Testis (tissue), 3 donors: ENCODE results near the gene OCA2. TPM values are rescaled to one million over a fixed set of nuclear protein-coding genes. Genes with fewer than 3 reads are reported as not detected.
"Not testable (repeated sequence)": the region's sequence is repeated elsewhere in the genome, so short reads cannot be mapped to it uniquely, and the experiment has no call there.

Experiments used
- DNase-seq: peaks from one replicate; pipeline ENCODE4 v3.0.0-alpha.2; 2019
- H3K27ac ChIP-seq, 2 donors: fragments of 200-600 bp; sonication (generic); one replicate each; pipeline ENCODE4 v1.5.1; 2019
- H3K27me3 ChIP-seq: fragments of 200-600 bp; sonication (generic); one replicate; pipeline ENCODE4 v1.5.1; 2019
- H3K36me3 ChIP-seq: fragments of 200-600 bp; sonication (generic); one replicate; pipeline ENCODE4 v1.5.1; 2017; ENCODE audit warnings: low read depth; ENCODE audit errors: missing control alignments
- H3K4me1 ChIP-seq: fragments of 200-600 bp; sonication (generic); one replicate; pipeline ENCODE4 v1.5.1; 2019
- H3K4me3 ChIP-seq, 2 donors: fragments of 200-600 bp; sonication (generic); one replicate each; pipeline ENCODE4 v1.5.1; 2017 to 2019
- H3K9me3 ChIP-seq: fragments of 200-600 bp; sonication (generic); one replicate; pipeline ENCODE4 v1.5.1; 2017
- CTCF ChIP-seq, 3 experiments: fragments of 450-650 bp in 2 of 3; fragments of 200-600 bp in 1 of 3; sonication (generic) in 1 of 3; IDR thresholded peaks; one replicate each; pipeline ENCODE4 v1.5.1; 2016 to 2019; ENCODE audit warnings: antibody characterized with exemption in 3 of 3, mild to moderate bottlenecking in 2 of 3, moderate library complexity in 1 of 3
- POLR2A ChIP-seq: fragments of 450-650 bp; IDR thresholded peaks from one replicate; pipeline ENCODE4 v1.6.1; 2017; ENCODE audit warnings: antibody characterized with exemption, mild to moderate bottlenecking, moderate library complexity
- WGBS, 2 donors: methylation state at CpG; one replicate each; pipeline ENCODE4 v1.1.5; 2018; 5-methylcytosine and 5-hydroxymethylcytosine counted together
- intact Hi-C: fragments of 100-400 bp; cut with DNase I; formaldehyde crosslinking; loops from one replicate; pipeline ENCODE4 v1.15.1; 2023; ENCODE audit warnings: low total_unique reads
- polyA plus RNA-seq: library from polyadenylated mRNA; stranded (reverse); fragments of 350-450 nt; fragmentation: Illumina TruSeq; extraction: RNeasy Lipid Tissue Mini Kit (QIAGEN cat#74804); gene quantifications from one replicate; pipeline ENCODE4 v1.2.3, GENCODE V29; 2014; ENCODE audit warnings: low read depth, low replicate concordance; ENCODE audit not compliant: insufficient read depth
- total RNA-seq, 2 donors: library from RNA; depleted of rRNA; stranded (reverse); fragments of >200 nt; gene quantifications; one replicate each; pipeline ENCODE4 v1.2.3, GENCODE V29; 2016

The OCA2 gene
- total and polyA plus RNA-seq, 3 donors from 2014 or later, result 2.6 to 7.2 (median 4.5) TPM

GRCh38 chr15:27767918-27768640 is 331.0 kb downstream of the OCA2 start:
- Histone ChIP-seq H3K9me3 (no peaks in the 10 kb centered on the region), H3K4me3 (no peak overlapping the region), H3K4me1 (no peaks in the 10 kb centered on the region), H3K27me3 (no peaks in the 10 kb centered on the region), H3K36me3 (no peaks in the 10 kb centered on the region), H3K27ac (no peak overlapping the region)
- 61 to 69% methylated on average over 14 of the region's 14 CpGs for WGBS, 2 donors
- DNase-seq, result no peak
- intact Hi-C loops, result no loop called here
- TF ChIP-seq CTCF (IDR thresholded peaks at IDR 0.05) (no peak), POLR2A (no peak)

GRCh38 chr15:27767430-27767829 is 331.7 kb downstream of the OCA2 start:
- H3K27ac ChIP-seq, H3K27me3 ChIP-seq, H3K9me3 ChIP-seq, H3K4me1 ChIP-seq, intact Hi-C loops, H3K36me3 ChIP-seq, H3K4me3 ChIP-seq, DNase-seq: not testable (repeated sequence)

GRCh38 chr15:27764339-27764738 is 334.8 kb downstream of the OCA2 start:
- WGBS, 2 donors, result 97 to 100% methylated on average over 3 of the region's 3 CpGs
- TF ChIP-seq CTCF (IDR thresholded peaks at IDR 0.05), result no peak
- no peak for TF ChIP-seq POLR2A
- no peak overlapping the region for H3K4me3 ChIP-seq
- H3K27me3 ChIP-seq, result no peaks in the 10 kb centered on the region
- intact Hi-C loops, result no loop called here
- H3K27ac ChIP-seq, result no peak overlapping the region
- H3K9me3 ChIP-seq, result no peaks in the 10 kb centered on the region
- H3K4me1 ChIP-seq, result no peaks in the 10 kb centered on the region
- DNase-seq, result no peak
- no peaks in the 10 kb centered on the region for H3K36me3 ChIP-seq

GRCh38 chr15:27763514-27763913 is 335.6 kb downstream of the OCA2 start:
- WGBS, 2 donors, result 99 to 100% methylated on average over 3 of the region's 3 CpGs

GRCh38 chr15:27762471-27762870 is 336.6 kb downstream of the OCA2 start:
- no peaks in the 10 kb centered on the region for H3K27me3 ChIP-seq
- H3K4me3 ChIP-seq, result no peak overlapping the region
- H3K27ac ChIP-seq, result no peak overlapping the region
- H3K36me3 ChIP-seq, result no peaks in the 10 kb centered on the region
- H3K9me3 ChIP-seq, result no peaks in the 10 kb centered on the region
- WGBS, 2 donors, result 77 to 81% methylated on average over 3 of the region's 3 CpGs
- intact Hi-C loops, result no loop called here
- TF ChIP-seq CTCF (IDR thresholded peaks at IDR 0.05) (no peak), POLR2A (no peak)
- no peaks in the 10 kb centered on the region for H3K4me1 ChIP-seq
- no peak for DNase-seq

More at GRCh38 chr15:27763514-27763913, 335.6 kb downstream of the OCA2 start:
- no peak for DNase-seq
- no peak overlapping the region for H3K4me3 ChIP-seq
- no peaks in the 10 kb centered on the region for H3K9me3 ChIP-seq
- TF ChIP-seq CTCF (IDR thresholded peaks at IDR 0.05) (no peak), POLR2A (no peak)
- no peak overlapping the region for H3K27ac ChIP-seq
- no peaks in the 10 kb centered on the region for H3K27me3 ChIP-seq
- H3K4me1 ChIP-seq, result no peaks in the 10 kb centered on the region
- H3K36me3 ChIP-seq, result no peaks in the 10 kb centered on the region
- intact Hi-C loops, result no loop called here
